H9 (cell line): ENCODE results near the gene MTHFD1. TPM values are rescaled to one million over a fixed set of nuclear protein-coding genes. Genes with fewer than 3 reads are reported as not detected.

Experiments used
- DNase-seq: peaks from one replicate; pipeline ENCODE4 v3.0.0-alpha.2; 2017
- H2AFZ ChIP-seq: one replicate; pipeline ENCODE4 v1.6.1; 2013; ENCODE audit warnings: mild to moderate bottlenecking, low read length, control low read depth, moderate library complexity
- H2AK5ac ChIP-seq: 2 replicates; pipeline ENCODE4 v1.6.1; 2013; ENCODE audit warnings: low read length, control low read depth, mixed read lengths; ENCODE audit not compliant: insufficient read length
- H2BK120ac ChIP-seq: one replicate; pipeline ENCODE4 v1.6.1; 2013; ENCODE audit warnings: low read depth, mild to moderate bottlenecking, low read length, control low read depth, inconsistent platforms; ENCODE audit not compliant: poor library complexity, severe bottlenecking
- H2BK12ac ChIP-seq: 2 replicates; pipeline ENCODE4 v1.6.1; 2013; ENCODE audit warnings: low read length, control low read depth, mixed read lengths, low read depth; ENCODE audit not compliant: insufficient read length
- H2BK15ac ChIP-seq: 2 replicates; pipeline ENCODE4 v1.6.1; 2013; ENCODE audit warnings: low read depth, low read length, control low read depth
- H2BK20ac ChIP-seq: one replicate; pipeline ENCODE4 v1.6.1; 2013; ENCODE audit warnings: low read depth, mild to moderate bottlenecking, low read length, control low read depth, inconsistent platforms; ENCODE audit not compliant: poor library complexity, severe bottlenecking
- H2BK5ac ChIP-seq: 2 replicates; pipeline ENCODE4 v1.6.1; 2013; ENCODE audit warnings: low read length, control low read depth, mixed read lengths; ENCODE audit not compliant: insufficient read length
- H3K14ac ChIP-seq: 2 replicates; pipeline ENCODE4 v1.6.1; 2013; ENCODE audit warnings: low read length, control low read depth; ENCODE audit not compliant: insufficient read depth
- H3K18ac ChIP-seq: 2 replicates; pipeline ENCODE4 v1.6.1; 2013; ENCODE audit warnings: low read depth, mild to moderate bottlenecking, mixed read lengths, low read length, control low read depth; ENCODE audit not compliant: insufficient read length
- H3K23ac ChIP-seq: 2 replicates; pipeline ENCODE4 v1.6.1; 2013; ENCODE audit warnings: low read length, control low read depth, mixed read lengths, low read depth; ENCODE audit not compliant: insufficient read length
- H3K23me2 ChIP-seq: 2 replicates; pipeline ENCODE4 v1.6.1; 2013; ENCODE audit warnings: low read depth, mild to moderate bottlenecking, mixed read lengths, low read length, control low read depth; ENCODE audit not compliant: insufficient read length, poor library complexity, severe bottlenecking
- H3K27ac ChIP-seq: 2 replicates; pipeline ENCODE4 v1.5.1; 2013; ENCODE audit warnings: low read length, control low read depth, mixed read lengths, low read depth; ENCODE audit not compliant: insufficient read length
- H3K27me3 ChIP-seq: 2 replicates; pipeline ENCODE4 v1.6.1; 2013; ENCODE audit warnings: low read length, control low read depth, inconsistent platforms; ENCODE audit not compliant: insufficient read depth
- H3K4ac ChIP-seq: 2 replicates; pipeline ENCODE4 v1.6.1; 2013; ENCODE audit warnings: low read depth, mild to moderate bottlenecking, control low read depth, inconsistent platforms, low read length, moderate library complexity
- H3K4me1 ChIP-seq: 2 replicates; pipeline ENCODE4 v1.6.1; 2013; ENCODE audit warnings: low read length, control low read depth, inconsistent platforms; ENCODE audit not compliant: insufficient read depth
- H3K4me2 ChIP-seq: 2 replicates; pipeline ENCODE4 v1.6.1; 2013; ENCODE audit warnings: low read length, control low read depth, mixed read lengths; ENCODE audit not compliant: insufficient read length, insufficient read depth
- H3K56ac ChIP-seq: 2 replicates; pipeline ENCODE4 v1.6.1; 2013; ENCODE audit warnings: low read depth, mild to moderate bottlenecking, mixed read lengths, low read length, control low read depth; ENCODE audit not compliant: insufficient read length
- H3K79me1 ChIP-seq: 2 replicates; pipeline ENCODE4 v1.6.1; 2013; ENCODE audit warnings: low read depth, mild to moderate bottlenecking, moderate library complexity, low read length, control low read depth, inconsistent platforms; ENCODE audit not compliant: insufficient read depth, poor library complexity, severe bottlenecking
- H3K79me2 ChIP-seq: 2 replicates; pipeline ENCODE4 v1.6.1; 2013; ENCODE audit warnings: low read length, control low read depth, inconsistent platforms; ENCODE audit not compliant: insufficient read depth
- H3K9ac ChIP-seq: 2 replicates; pipeline ENCODE4 v1.6.1; 2013; ENCODE audit warnings: low read length, control low read depth, mixed read lengths; ENCODE audit not compliant: insufficient read length; ENCODE audit errors: extremely low read depth
- H3K9me3 ChIP-seq: one replicate; pipeline ENCODE4 v1.6.1; 2013; ENCODE audit warnings: low read depth, low read length, inconsistent platforms; ENCODE audit not compliant: control insufficient read depth
- H3T11ph ChIP-seq: one replicate; pipeline ENCODE4 v1.6.1; 2013; ENCODE audit warnings: mild to moderate bottlenecking, low read length, control low read depth, inconsistent platforms
- H4K20me1 ChIP-seq: one replicate; pipeline ENCODE4 v1.6.1; 2013; ENCODE audit not compliant: control insufficient read depth, insufficient read length, insufficient read depth
- H4K5ac ChIP-seq: 2 replicates; pipeline ENCODE4 v1.6.1; 2013; ENCODE audit warnings: low read depth, mild to moderate bottlenecking, mixed read lengths, low read length, control low read depth; ENCODE audit not compliant: insufficient read length
- H4K8ac ChIP-seq: replicated peaks from 2 replicates; pipeline ENCODE4 v1.6.1; 2013; ENCODE audit warnings: low read length, control low read depth, mixed read lengths, low read depth; ENCODE audit not compliant: insufficient read length
- H4K91ac ChIP-seq: 2 replicates; pipeline ENCODE4 v1.6.1; 2013; ENCODE audit warnings: low read depth, mild to moderate bottlenecking, moderate library complexity, mixed read lengths, low read length, control low read depth; ENCODE audit not compliant: insufficient read length
- H3K27ac Mint-ChIP-seq, 3 experiments: 2 replicates in 2 of 3; 3 replicates in 1 of 3; pipeline ENCODE4 v1.8.0; 2020 to 2021; ENCODE audit warnings: mixed read lengths in 3 of 3, mild to moderate bottlenecking in 1 of 3, moderate library complexity in 1 of 3
- H3K27me3 Mint-ChIP-seq: 2 replicates; pipeline ENCODE4 v1.8.0; 2021; ENCODE audit warnings: low read depth, mild to moderate bottlenecking, moderate library complexity, mixed read lengths
- H3K36me3 Mint-ChIP-seq, 3 experiments: 2 replicates in 2 of 3; 3 replicates in 1 of 3; pipeline ENCODE4 v1.8.0; 2020 to 2021; ENCODE audit warnings: low read depth in 3 of 3, mixed read lengths in 3 of 3; ENCODE audit not compliant: insufficient read depth in 1 of 3
- H3K4me1 Mint-ChIP-seq, 2 experiments: 2 replicates each; pipeline ENCODE4 v1.8.0; 2020; ENCODE audit warnings: mixed read lengths in 2 of 2
- H3K4me3 Mint-ChIP-seq, 2 experiments: 2 replicates in 1 of 2; 3 replicates in 1 of 2; pipeline ENCODE4 v1.8.0; 2020 to 2021; ENCODE audit warnings: mild to moderate bottlenecking in 2 of 2, mixed read lengths in 2 of 2, moderate library complexity in 1 of 2
- H3K9me3 Mint-ChIP-seq, 2 experiments: 2 replicates in 1 of 2; 3 replicates in 1 of 2; pipeline ENCODE4 v1.8.0; 2020; ENCODE audit warnings: mild to moderate bottlenecking in 2 of 2, mixed read lengths in 2 of 2, moderate library complexity in 1 of 2
- WGBS: extraction: QIAGEN DNeasy Blood & Tissue Kit; methylation state at CpG from one replicate; pipeline ENCODE4 v1.1.7; 2013; ENCODE audit warnings: missing lambda C conversion rate, low lambda C conversion rate, mixed read lengths; ENCODE audit not compliant: insufficient read length; ENCODE audit errors: extremely low coverage; 5-methylcytosine and 5-hydroxymethylcytosine counted together
- total RNA-seq: library from RNA; stranded (reverse); gene quantifications from 2 replicates; pipeline ENCODE4 v1.2.1, GENCODE V29; 2021
- TF ChIP-seq, protein P1 (sequence below): fragments of 200-600 bp; sonication (generic); conservative IDR thresholded peaks from 3 replicates; pipeline ENCODE4 v1.8.0; 2021; ENCODE audit warnings: antibody characterized with exemption, mild to moderate bottlenecking

The MTHFD1 gene
- total RNA-seq, 1 experiment from 2014 or later: 203 TPM

DNA sequence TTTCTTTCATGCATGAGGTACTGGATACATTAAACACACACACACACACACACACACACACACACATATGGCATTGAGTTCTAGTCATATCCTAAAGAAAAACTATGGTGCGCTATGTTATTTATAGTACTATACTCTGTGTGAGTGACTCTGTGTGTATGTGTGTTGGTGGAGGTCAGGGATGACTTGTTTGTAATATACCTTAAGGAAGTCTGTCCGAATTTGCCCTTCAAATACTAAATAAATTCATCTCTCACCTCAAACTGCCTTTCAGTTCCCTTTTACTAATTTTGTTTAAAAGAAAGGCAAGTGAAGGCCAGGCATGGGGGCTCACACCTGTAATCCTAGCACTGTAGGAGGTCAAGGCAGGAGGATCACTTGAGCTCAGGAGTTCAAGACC is 75.0 kb downstream of the MTHFD1 start:
- Histone ChIP-seq H2AFZ (no peak overlapping the region), H2BK20ac (no peak overlapping the region), H2BK12ac (no peak overlapping the region), H3K27me3 (no peaks in the 10 kb centered on the region), H3K9me3 (no peaks in the 10 kb centered on the region), H3K4me1 (no peaks in the 10 kb centered on the region), H3K18ac (no peak overlapping the region), H2BK120ac (no peak overlapping the region), H3K27ac (no peak overlapping the region), H3K9ac (no peak overlapping the region), H3T11ph (no peak overlapping the region), H3K56ac (no peak overlapping the region), H3K23ac (no peak overlapping the region), H4K91ac (no peak overlapping the region), H4K8ac (no peak overlapping the region), H3K79me2 (no peaks in the 10 kb centered on the region), H3K14ac (no peak overlapping the region), H3K4me2 (no peak overlapping the region), H3K4ac (no peak overlapping the region), H2AK5ac (no peak overlapping the region), H2BK15ac (no peak overlapping the region), H3K23me2 (peaks cover 14% of the 10 kb centered on the region), H4K5ac (no peak overlapping the region), H4K20me1 (no peaks in the 10 kb centered on the region), H3K79me1 (no peaks in the 10 kb centered on the region), H2BK5ac (no peak overlapping the region)
- Mint-ChIP-seq H3K27me3 (peaks cover 1% of the 10 kb centered on the region; the same call in 1 of the 2 replicates), H3K4me1 (peaks cover 14% of the 10 kb centered on the region in 2 experiments), H3K4me3 (0 out of 5 replicates have a peak overlapping the region, but pooled peaks of 1 of the 2 experiments have one; percentile 22), H3K9me3 (no peaks in the 10 kb centered on the region), H3K36me3 (peaks cover 12 to 29% (median 14%) of the 10 kb centered on the region in 3 experiments; a peak in 6 of 7 replicates), H3K27ac (no peak overlapping the region)
- DNase-seq: no peak
- TF ChIP-seq, protein P1, sequence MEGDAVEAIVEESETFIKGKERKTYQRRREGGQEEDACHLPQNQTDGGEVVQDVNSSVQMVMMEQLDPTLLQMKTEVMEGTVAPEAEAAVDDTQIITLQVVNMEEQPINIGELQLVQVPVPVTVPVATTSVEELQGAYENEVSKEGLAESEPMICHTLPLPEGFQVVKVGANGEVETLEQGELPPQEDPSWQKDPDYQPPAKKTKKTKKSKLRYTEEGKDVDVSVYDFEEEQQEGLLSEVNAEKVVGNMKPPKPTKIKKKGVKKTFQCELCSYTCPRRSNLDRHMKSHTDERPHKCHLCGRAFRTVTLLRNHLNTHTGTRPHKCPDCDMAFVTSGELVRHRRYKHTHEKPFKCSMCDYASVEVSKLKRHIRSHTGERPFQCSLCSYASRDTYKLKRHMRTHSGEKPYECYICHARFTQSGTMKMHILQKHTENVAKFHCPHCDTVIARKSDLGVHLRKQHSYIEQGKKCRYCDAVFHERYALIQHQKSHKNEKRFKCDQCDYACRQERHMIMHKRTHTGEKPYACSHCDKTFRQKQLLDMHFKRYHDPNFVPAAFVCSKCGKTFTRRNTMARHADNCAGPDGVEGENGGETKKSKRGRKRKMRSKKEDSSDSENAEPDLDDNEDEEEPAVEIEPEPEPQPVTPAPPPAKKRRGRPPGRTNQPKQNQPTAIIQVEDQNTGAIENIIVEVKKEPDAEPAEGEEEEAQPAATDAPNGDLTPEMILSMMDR: no peak
- WGBS: no CpG with 5 or more reads among the region's 2 CpGs
